ENCODE results near the gene FNDC11. TPM values are rescaled to one million over a fixed set of nuclear protein-coding genes. Genes with fewer than 3 reads are reported as not detected.

FNDC11 gene
- total RNA-seq, 1 experiment from 2014 or later = not detected

GRCh38 chr20:63539441-63540370 lies 14.3 kb upstream of the FNDC11 start:
- DNase-seq (ENCODE audit: low spot score) = no peak

DNA sequence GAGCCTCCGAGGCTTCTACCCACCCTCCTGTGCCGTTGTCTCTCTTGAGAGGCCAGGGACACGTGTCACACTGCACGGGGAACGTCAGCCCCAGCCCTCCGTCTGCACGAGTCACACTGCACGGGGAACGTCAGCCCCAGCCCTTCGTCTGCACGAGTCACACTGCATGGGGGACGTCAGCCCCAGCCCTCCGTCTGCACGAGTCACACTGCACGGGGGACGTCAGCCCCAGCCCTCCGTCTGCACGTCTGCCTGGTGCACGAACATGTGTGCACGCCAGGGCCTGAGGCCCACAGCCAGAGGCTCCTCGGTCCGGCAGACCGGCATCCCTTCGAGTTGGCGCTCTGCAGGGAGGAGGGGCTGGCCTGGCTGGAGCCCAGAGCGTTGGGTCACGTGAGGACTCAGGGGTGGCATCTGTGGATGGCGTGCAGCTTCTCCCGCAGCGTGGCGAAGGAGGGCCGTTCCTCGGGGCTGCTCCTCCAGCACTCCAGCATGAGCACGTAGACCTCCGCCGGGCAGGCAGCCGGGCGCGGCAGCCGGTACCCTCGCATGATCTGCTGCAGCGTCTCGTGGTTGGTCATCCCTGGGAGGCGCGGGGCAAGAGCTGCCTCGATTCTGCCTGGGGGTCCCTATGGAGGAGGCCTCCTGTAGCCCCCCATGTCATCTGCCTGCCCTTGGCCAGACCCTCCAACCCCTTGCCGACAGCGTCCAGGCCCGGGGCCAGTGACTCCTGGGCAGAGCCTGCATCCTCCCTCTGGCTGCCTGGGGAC lies 13.4 kb upstream of the FNDC11 start:
- DNase-seq (ENCODE audit: low spot score) = no peak

GRCh38 chr20:63541371-63541770 lies 12.6 kb upstream of the FNDC11 start:
- no peak for DNase-seq (ENCODE audit: low spot score)

DNA sequence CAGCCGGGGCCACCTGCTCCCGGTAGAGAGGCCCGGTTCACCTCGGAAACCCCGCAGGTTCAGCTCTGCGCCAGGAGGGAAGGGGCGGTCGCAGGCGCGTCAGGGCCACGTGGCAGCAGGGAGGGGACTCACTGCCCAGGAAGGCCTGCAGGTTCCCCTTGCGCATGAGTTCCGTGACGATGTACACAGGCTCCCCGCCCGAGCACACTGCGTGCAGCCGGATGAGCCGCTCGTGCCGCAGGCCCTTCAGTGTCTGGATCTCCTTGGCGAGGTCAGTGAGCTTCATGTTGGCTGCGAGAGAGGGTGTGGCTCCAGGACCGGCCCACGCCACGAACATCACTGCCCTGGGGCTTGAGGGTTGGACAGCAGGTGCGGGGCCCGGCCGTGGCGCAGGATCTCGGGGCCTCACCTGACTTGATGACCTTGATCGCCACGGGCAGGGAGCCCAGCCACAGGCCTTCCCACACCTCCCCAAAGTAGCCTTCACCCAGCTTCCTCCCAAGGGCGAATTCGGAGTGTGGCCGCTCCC lies 11.9 kb upstream of the FNDC11 start:
- DNase-seq (ENCODE audit: low spot score) = no peak

- no peak for DNase-seq (ENCODE audit: low spot score)
These were observed 11.3 kb upstream of the FNDC11 start for GRCh38 chr20:63542696-63543095.

DNA sequence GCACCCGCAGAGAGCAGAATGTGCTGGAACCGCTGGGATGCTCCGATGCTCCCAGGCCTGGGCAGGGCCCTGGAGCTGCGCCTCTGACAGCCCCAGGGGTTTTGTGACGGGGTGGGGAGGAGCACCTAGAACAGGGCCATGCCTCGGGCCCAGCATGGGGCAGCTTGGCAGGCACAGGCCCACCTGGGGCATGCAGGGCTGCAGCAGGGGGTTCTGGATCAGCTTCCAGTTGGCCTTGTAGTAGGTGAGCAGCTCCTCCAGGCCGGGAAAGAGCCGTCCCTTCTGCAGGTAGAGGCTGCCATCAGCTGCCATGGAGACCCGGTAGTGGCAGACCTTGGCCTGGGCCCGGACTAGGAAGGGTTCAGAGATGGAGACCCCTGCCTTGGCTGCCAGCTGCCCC lies 10.8 kb upstream of the FNDC11 start:
- no peak for DNase-seq (ENCODE audit: low spot score)

DNA sequence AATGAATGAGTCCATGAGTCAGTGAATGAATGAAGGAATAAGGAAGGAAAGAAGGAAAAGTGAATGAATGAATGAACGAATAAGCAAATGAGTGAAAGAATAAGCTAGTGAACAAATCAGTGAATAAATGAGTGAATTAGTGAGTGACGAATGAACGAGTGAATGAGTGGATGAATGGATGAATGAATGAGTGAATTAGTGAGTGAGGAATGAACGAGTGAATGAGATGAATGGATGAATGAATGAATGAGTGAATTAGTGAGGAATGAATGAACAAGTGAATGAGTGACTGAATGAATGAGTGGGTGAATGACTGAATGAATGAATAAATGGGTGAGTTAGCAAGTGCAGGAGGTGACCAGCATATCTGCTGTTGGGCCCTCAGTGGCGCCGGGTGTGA lies 10.2 kb upstream of the FNDC11 start:
- no peak for DNase-seq (ENCODE audit: low spot score)

DNA sequence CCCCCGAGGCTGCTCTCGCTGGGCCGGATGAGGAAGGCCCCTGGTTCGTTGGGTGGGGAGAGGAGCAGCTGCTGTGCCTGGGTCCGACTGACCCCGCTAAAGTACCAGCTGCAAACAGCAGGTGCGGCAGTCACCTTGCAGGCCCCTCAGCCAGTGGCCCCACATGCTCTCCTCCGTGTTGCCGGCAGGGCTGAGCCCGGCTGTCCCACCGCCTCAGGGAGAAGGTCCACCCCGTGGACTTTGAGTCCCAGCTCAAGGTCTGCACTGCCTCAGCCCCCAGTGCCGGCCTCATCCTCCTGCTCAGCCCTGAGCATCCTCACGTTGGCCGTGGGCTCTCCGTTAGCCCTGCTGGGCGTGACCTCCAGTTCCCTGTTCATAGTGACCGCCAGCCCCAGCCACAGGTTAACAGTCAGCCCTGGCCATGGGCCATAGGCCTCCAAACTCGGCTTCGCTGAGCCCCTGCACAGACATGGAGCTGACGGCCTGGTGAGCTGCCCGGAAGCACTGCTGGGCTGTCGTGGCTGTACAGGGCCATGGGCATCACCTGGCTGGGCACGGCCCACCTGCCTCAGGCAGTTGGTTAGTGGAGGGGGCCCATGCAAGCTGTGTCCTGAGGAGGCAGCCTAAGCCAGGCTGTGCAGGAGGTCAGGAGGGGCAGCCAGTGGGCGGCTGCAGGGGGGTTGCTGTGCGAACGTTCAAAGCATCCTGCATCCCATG lies 9.6 kb upstream of the FNDC11 start:
- no peak for DNase-seq (ENCODE audit: low spot score)

GRCh38 chr20:63544958-63545516 lies 8.9 kb upstream of the FNDC11 start:
- DNase-seq (ENCODE audit: low spot score) = no peak

DNA sequence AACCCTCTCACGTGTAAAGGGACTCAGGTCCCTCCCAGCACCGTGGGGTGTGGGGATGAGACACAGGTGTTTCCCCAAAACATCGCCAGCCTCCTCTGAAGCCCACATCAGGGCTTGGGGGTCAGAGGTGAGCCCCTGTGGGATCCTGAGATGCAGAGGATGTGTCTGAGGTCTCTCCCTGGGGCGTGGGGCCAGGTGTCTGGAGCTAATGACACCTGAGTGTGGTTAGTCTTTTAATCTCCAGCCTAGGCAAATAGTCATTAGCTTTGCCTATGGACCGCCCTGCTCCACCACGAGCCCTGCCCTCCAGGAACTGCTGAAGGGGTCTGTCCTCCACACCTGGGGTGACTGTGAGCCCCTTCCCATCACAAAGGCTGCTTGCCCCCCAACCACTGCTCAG lies 8.1 kb upstream of the FNDC11 start:
- DNase-seq (ENCODE audit: low spot score) = no peak

DNA sequence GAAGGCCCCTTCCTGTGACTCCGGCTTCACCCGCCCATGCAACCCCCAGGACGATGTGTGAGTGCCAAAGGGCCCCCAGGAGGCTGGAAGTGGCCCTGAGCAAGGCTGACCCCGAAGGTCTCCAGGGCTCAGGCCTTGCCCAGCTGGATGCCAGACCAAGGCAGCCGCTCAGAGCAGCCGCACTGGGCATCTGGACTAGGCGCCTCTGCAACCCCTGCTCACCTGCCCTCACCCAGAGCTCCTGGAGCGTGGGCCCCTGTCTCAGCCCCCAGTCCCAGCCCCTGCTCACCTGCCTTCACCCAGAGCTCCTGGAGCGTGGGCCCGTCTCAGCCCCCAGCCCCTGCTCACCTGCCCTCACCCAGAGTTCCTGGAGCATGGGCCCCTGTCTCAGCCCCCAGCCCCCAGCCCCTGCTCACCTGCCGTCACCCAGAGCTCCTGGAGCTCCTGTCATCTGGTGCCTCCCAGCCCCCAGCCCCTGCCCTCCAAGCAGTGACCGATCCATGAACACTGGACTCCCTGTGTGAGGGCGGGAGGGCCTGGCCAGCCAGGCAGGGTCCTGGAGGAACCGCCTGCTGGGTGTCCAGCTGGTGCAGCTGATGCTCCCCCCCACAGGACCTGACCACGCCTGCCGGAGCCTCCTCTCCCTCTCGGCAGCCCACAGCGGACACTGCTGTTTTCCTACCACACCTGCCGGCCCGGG lies 7.6 kb upstream of the FNDC11 start:
- DNase-seq (ENCODE audit: low spot score) = no peak

DNA sequence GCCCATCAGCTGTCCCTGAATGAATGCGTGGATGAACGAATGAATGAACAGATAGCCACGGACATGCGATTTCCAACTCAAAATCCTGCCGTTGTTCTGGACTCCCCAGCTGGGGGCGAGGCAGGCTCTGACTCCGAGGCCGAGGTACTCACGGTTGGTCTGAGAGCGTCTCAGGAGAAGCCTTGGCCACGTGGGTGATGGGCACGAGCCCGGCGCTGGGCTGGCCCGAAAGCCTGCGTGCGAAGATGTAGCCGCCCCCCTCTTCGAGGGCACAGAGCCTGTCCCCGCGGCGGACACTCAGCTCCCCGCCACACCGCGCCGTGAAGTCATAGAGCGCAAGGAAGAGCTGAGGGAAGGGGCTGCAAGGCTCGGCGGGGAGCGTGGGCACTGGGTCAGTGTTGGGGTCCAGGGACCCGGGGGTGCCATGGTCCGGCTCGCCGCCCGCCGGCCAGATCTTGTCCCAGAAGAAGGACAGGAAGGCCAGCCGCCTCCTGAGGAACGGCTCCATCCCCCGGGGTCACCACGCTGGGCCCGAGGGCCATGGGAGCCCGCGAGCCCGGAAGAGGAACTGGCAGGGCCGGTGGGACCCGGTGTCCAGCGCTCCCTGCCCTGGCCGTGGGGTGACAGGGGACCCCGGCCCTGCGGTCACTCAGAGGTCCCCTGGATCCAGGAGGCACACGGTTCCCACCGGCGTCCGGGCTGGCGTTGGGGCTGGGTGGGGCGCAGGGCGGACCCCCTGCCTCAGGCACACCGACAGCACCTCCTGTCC lies 6.8 kb upstream of the FNDC11 start:
- DNase-seq (ENCODE audit: low spot score) = no peak

DNA sequence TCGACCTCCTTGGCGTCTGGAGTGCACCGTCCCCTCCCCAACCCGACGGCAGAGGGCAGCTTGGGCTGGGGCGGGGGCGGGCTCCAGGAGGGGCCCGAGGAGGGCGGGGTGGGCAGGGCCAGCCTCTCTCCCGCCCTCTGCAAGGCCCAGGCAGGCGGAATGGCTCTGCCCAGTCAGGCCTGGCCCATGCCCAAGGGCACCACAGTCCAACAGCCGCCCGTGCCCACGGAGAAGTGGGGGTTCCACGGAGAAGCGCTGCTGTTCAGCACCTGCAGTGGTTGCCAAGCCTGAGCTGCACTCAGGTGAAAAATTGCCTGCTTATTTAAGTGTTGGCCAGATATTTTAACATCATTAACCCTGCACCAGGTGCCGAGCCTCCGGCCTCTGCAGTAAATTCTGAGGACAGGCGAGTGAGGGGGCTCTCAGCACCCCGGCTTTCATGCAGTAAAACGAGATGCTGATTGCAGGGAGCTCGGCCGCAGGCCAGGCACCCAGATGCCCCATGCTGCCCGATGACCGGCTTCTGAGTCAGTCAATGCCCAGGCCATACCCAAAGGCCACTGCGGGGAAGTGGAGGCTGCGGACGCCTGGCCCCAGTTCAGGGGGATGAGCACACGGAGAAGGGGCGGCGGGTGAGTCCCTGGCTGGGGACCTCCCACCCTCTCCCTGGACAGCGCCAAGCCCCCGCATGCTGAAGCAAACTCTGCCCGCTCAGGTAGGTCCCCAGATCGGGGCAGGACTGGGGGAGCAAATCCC lies 6.1 kb upstream of the FNDC11 start, which contains the start of gene SRMS:
SRMS (minus strand) TSS at position 25 of the 756 bp plus-strand sequence. CDS start 286 bp downstream, outside the sequence.
- no peak for DNase-seq (ENCODE audit: low spot score)

DNA sequence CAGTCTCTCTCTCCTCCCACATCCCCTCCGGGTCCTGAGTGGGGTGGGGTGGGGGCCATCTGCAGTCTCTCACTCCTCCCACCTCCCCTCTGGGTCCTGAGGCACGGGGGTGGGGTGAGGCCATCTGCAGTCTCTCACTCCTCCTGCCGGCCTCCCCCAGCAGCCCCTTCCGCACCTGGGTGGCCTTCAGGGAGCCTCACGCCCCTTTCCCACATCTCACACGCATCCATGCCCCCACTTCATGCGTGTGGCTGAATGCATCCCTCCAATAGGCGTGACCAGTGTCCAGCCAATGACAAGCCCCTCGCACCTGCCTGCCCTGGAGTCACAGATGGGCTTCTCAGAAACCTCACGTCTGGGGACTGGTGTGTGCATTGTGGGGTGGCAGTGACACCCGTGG lies 5.4 kb upstream of the FNDC11 start:
- DNase-seq (ENCODE audit: low spot score) = no peak

DNA sequence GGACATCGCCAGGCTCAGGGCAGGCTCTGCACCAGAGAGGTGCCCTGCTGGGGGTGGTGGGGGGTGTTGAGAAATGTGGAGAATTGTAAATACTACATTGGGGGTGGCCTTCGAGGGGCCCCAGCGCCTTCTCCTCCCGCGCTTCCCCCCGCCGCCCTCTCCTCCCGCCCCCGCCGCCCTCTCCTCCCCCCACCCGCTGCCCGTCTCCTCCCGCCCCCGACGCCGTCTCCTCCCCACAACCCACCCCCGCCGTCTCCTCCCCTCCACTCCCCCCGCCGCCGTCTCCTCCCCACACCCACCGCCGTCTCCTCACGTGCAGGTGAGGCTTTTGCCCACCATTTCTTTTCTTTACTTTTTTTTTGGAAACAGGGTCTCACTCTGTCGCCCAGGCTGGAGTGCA lies 4.9 kb upstream of the FNDC11 start:
- no peak for DNase-seq (ENCODE audit: low spot score)

DNA sequence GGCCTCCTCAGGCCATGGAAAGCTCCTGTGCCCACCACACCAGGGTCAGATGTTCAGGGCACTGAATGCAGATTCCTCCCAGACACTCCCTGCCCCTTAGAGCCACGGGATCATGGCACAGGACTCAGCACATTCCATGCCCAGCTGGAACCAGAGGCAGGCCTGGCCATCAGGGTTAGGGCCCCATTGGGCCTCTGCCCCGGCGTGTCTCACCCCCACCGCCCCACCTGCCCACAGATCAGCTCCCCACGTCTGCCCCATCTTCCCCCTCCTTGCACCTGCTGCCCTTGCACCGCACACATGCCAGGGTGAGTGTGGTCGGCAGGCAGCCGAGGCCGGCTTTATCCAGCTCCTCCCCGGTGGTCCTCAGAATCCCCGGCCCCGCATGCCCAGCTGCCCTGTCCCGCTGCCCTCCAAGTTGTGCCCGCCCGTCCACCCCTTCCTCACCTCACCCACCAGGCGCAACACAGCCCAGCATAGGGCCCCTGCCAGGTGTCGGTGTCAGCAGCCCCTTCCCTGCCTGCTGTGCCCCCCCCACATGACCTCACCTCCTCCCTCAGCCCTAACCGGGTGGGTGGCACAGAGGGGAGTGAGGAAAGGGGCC lies 4.2 kb upstream of the FNDC11 start:
- DNase-seq (ENCODE audit: low spot score) = no peak

- no peak for DNase-seq (ENCODE audit: low spot score)
These were observed 2.9 kb upstream of the FNDC11 start for GRCh38 chr20:63551068-63551467.

GRCh38 chr20:63552481-63553249 lies 1.3 kb upstream of the FNDC11 start:
- DNase-seq (ENCODE audit: low spot score) = no peak
